Stimulated activated CD8-positive, alpha-beta memory T cell treated with anti-CD3 and anti-CD28 coated beads, Interleukin-15, amount 100 ng/mL, for 4 hours (primary cell): ENCODE data around the gene KSR2.

Experiments used
- DNase-seq, 2 donors: peaks; one replicate each; pipeline ENCODE4 v3.0.0-alpha.2; 2020; ENCODE audit warnings: low read depth in 2 of 2

The KSR2 gene

DNA sequence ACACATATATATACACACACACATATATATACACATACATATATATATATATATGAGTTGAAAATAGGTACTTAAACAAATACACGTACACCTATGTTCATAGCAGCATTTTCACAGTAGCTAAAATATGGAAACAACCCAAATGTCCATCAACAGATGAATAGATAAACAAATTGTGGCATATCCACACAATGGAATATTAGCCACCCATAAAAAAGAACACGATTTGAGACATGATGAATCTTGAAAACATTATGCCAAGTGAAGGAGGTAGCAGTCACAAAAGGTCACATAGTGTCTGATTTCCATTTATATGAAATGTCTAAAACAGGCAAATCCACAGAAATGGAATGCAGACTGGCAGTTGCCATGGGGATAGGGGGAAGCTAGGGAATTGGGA, 276.3 kb downstream of the KSR2 start:
- DNase-seq = no peak

DNA sequence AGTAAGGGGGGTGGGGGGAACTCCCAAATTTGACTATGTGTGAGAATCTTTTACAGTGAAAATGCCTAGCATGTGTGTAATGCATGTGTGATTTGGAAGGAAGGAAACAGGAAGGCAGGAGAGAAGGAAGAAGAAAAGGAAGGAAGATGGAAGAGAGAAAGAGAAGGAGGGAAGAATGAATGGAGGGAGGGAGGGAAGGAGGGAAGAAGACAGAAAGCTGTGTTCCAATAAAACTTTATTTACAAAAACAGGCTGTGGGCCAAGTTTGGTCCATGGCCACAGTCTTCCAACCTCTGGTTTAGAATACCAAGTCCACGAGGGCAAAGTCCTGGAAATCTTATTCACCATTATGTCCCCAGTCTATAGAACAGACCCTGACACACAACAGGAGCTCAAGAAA, 278.9 kb downstream of the KSR2 start:
- DNase-seq = no peak

DNA sequence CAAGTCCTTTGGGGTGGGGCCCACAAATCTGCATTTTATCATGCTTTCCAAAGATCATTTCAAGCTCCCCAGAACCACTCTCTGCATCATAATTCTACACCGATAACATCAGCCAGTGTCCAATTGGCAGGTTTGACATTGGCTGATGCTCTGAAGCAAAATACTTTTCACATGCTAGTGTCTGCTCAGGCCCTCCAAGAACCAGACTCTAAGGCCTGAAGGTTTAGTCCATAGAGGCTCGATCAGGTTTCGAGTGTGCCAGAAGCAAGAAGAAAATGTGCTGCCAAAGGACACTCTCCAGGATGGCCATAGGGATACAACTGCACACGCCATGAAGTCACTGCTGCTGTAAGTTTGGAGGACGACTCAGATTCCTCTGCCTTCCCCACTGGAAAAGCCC, 280.3 kb downstream of the KSR2 start:
- no peak for DNase-seq

DNA sequence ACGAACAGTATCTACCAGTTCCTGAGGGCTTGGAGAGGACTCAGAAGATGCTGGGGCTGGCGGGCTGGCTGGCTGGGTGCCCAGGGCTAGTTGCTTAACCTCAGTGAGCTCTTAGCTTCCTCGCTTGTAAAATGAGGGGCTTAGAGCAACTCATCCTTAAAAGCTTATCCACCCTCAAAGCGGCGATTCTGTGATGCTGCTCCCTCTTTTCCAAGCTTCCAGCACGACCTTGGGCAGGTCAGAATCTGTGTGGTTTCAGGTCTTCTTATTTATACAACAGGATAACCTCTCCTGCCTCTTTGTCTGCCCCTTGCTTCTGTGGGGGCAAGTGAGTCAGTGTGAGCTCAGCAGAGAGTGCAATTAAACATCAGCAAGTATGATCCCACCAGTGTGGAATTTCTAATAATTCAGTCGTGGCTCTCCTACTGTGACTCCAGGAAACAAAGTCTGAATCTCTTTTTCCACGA, 281.8 kb downstream of the KSR2 start:
- DNase-seq = no peak

DNA sequence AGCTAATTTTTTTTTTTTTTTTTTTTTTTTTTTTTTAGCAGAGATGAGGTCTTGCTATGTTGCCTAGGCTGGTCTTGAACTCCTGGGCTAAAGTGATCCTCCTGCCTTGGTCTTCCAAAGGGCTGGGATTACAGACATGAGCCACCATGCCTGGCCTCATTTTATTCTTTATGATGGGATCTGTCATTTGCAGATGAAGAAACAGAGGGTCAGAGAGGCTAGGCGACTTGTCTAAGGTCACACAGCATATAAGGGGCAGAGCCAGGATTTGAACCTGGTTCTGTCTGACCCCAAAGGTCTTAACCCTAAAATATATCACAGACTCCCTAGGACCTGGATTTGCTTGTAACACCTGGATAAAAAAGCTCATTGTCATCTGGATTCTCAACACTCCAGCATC, 282.6 kb downstream of the KSR2 start:
- DNase-seq = no peak

DNA sequence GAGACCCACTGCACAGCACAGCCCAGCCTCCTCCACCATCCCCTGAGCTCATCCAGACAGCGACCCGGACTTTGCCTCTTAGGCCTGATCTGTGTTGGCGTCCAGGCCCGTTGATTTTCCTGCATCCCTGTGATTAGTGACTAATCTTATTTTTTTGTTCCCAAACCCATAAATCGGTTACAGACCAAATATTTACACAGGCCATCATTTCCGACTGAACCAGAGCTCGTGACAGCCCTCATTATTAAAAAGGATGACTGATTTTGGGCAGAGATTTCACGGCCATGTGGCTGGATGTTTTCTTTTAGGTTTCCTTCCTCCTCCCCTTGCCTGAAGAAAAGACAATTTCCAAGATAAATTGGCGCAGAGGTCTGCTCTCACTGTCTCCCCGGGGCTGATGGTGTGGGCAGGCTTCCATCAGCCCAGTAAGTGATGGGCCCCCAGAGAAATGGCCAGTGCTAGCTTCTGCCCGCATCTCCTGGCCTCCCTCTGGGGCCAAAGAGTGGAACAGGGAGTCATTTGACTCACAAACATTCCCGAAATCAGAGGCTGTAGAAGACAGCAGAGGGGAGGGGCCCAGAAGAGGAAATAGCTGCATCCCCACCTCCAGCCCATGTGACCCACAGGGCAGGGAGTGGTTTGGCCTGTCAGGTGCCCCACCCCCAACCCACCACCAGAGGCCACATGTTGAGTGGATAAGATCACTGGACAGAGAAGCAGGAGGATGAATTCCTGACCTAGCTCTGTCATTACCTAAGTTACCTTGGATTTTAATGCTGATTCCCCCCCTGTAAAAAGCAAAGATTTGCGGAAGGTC, 283.5 kb downstream of the KSR2 start:
- no peak for DNase-seq

DNA sequence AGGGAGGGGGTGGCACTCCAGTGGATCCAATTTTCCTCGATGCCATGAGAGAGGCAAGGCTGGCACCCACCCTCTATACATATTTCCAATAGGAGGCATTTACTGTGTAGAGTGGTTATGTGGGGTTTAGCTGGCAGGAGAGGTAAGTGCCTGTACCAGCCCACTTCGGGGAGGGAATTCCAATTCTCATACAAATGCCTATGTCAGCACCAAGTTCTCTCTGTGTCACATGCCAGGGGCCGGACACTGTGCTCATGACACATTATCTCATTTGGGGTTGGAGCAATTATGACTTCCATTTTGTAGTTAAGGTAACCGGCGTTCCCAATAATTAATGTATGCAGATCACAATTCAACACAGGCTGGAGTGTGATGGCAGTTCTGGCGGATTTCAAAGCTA, 284.3 kb downstream of the KSR2 start:
- DNase-seq = no peak

DNA sequence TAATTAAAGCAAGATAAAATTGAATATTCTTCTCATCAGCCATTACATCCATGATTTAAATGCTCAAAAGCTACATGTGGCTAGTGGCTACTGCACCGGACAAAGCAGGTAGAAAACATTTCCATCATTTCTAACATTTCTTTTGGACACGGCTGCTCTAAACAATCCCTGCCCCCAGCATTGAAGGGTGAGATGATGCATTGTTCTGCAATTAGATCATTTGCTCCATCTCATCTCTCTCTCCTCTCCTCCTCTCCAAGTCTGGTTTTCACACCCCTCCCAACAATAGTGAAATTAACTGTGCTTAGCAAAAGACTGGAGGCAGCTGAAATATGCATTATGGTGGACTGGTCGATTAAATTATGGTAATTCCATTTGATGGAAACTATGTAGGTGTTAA, 288.5 kb downstream of the KSR2 start:
- DNase-seq = no peak

DNA sequence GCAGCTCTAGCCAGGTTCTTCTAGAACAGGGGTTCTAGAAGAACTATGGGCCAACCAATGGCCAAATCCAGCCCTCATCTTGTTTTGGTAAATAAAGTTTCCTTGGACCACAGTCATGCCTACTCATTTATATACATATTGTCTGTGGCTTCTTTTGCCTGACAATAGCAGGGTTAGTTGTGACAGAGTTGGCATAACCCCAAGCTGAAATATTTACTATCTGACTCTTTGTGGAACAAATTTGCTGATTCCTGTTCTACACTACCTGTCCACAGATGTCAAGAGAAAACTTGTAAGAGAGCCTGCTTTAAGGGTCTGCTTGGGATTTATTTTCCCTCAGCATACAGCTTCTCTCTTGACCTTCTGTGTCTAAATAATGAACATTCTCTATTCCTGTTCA, 289.0 kb downstream of the KSR2 start:
- DNase-seq = no peak

DNA sequence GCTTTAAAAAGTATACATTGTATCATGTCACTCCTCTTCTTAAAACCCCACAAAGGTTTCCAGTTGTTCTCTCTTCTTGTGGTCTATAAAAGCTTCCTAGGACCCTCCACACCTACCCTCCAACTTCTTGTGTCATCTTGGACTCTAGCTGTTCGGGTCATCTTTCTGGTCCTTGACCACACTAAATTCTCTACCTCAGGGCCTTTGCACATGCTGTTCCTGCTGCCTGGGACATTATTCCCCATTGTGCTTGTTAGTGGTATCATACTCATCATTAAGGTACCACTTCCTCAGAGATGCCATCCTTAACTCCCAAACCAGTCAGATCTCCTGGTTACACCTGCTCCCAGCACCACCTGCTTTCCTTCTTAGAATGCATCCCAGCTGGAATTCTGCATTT, 294.0 kb downstream of the KSR2 start:
- no peak for DNase-seq

DNA sequence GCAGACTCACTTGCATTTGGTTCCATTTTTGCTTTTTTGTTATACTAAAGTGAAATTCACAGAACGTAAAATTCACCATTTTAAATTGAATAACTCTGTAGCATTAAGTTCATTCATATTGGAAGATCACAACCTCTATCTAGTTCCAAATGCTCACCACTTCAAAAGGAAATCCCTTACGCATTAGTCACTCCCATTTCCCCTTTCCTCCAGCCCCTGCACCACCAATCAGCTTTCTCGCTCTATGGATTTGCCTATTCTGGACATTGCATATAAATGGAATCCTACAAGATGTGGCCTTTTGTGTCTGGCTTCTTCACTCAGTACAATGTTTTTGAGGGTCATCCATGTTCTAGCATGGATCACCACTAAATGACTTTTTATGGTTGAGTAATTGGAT, 294.5 kb downstream of the KSR2 start:
- DNase-seq = no peak

DNA sequence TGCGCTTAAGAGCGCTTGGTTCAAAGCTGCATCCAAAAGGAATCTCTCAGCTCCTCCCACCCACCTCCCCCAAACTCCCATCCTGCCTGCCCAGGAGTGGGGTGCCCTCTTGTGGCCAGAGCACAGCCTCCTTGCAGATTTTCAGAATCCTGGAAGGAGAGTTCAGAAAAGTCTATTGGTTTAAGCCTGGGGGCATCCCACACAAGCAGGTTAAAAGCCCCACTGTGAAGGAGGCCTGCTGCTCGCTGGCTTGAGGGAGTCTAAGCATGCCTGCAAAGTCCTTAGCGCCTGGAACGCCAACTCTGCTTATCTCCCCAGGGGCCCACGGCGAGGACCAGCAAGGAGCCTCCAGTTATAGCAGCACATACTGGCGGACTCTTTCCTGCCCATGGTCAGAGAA, 297.1 kb downstream of the KSR2 start:
- no peak for DNase-seq

DNA sequence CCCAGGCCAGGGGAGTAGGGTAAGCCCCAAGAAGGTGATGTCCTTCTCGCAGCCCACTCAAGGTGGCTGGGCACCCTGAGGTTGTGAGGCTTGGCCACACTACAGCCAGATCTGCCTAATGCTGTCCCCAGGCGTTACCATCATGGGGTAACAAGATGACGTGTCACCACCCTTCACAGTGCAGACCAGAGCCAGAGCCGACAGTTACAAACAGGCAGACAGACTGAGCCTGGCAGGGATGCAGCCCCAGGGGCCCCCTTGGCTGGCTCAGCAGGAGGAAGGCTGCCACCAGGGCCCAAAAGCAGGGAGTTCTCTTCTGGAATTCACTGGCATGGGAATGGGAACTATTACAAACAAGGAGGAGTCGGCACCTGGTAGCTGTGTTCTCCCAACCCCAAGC, 304.6 kb downstream of the KSR2 start:
- no peak for DNase-seq

DNA sequence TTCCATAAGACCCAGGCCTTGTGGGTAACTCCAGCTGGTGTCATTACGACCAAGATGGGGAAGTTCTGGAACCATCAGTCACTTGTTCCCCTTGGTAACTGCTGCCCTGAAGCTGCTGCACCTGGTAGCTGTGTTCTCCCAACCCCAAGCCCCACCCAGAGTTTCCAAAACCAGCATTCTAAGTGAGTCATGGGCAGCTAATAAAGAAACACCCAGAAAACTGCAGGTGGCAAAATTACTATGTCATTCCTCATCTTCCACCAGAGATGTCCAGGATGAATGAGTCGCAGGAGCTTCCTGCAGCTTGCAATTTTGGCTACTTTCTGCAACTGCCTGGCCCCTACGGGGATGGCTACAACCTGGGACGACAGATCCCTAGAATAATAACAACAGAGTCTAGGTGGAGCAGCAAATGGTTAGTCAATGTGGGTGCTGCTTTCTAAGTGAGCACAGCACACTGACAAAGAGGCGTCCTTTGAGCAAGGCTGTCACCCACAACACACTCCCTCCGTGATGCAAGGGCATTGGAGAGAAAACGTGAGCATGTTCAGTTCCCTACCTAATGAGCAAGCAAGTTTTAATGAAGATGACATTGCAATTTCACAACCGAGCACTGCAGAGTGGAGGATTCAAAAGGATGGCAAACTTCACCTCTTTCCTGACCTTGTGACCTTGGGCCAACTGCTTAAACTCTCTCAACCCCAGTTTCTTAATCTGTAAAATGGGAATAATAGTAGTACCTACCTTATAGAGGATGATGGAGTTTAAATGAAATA, 306.0 kb downstream of the KSR2 start:
- DNase-seq = no peak

DNA sequence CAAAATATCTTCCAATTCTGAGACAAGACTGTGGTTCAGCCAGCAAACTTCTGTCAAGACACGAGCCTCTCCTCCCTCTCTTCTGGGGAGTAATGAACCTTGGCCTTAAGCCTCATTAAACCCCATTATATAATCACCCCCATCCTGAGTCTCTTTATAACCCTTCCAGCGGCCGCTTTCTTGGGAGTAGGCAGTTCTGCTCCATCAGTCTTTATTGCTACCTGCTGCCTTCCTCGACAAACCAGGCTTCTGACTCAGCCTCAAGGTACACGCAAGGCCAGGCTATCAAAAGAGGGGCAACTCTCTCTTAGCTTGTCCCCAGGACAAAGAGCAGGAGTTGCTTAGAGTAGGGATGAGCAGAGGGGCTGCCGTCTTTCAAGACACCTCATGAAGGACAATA, 306.6 kb downstream of the KSR2 start:
- DNase-seq = no peak

DNA sequence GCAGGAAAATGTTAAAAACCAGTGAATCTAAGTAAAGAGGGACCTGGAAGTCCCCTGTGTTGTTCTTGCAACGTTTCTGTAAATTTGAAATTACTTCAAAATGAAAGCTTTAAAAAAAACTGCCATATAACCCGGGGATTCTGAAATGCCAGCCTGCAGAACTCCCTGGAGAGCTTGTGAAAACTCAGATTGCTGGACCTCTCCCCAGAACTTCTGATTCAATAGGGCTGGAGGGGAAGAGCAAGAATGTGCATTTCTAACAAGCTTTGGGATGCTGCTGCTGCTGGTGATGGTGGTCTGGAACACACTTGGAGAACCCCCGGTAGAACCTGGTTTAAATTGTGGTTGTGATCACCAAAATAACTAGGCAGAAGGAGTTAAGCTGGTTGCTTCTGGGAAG, 307.3 kb downstream of the KSR2 start:
- DNase-seq = no peak

DNA sequence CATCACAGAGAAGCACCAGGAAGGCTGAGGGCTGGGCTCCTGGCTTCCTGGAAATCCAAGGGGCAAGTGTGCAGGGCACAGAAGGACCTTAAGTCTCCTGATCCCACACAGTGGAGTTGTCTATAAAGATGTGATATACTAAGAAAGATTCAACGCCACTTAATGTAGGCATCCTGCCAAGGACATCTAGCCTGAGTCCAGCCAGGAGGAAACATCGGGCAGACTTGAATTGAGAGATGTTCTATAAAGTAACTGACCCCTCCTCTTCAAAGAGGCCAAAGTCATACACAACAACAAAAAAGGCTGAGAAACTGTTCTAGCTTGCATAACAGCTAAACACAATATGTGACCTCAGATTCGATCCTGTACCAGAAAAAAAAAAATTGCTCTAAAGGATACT, 307.9 kb downstream of the KSR2 start:
- DNase-seq = no peak

DNA sequence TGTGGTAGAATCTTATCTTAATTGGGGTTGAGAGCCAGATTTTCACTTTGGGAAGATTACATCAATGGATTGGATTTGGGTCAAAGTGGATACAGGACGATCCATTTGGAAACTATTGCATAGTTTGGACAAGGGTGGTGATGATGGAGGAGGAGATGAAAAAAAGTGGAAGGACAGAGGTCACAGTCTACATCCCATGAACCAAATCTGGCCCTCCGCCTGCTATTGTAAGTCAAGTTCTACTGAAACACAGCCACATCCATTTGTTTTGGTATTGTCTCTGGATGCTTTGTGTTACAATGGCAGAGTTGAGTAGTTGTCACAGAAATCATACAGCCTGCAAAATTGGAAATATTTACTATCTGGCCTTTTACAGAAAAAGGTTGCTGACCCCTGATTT, 310.6 kb downstream of the KSR2 start:
- no peak for DNase-seq

DNA sequence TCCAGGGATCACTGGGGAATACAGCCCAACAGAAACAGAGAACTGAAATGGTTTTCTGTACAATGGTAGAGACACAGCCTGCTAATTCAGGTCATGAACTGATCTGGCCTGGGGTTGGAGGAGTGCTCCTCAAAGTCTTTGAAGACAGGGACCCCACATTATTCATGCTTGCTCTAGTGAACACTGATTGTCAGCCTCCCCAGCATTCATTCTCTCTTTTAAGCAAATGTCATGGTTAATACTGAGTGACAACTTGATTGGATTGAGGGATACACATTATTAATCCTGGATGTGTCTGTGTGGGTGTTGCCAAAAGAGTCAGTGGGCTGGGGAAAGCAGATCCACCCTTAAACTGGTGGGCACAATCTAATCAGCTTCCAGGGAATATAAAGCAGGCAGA, 319.0 kb downstream of the KSR2 start:
- no peak for DNase-seq

DNA sequence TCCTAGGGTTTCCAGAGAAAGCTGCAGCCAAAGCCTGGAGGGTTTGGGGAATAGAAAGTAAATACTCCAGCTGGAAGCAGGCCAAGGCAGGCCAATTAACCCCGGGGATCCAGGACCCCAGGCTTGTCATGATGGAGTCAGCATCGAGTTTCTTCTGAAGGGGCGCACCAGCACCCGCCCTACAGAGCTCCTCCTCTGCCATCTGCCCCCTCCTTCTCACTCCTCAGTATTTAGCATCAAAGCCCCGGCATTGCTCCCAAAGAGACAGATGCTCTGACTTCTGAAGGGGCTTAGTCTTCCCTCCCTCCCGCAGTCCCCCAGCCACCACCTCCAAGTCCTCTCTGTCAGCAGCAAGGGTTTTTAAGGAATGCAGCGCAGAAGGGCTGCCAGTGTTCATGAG, 322.3 kb downstream of the KSR2 start:
- DNase-seq = no peak

DNA sequence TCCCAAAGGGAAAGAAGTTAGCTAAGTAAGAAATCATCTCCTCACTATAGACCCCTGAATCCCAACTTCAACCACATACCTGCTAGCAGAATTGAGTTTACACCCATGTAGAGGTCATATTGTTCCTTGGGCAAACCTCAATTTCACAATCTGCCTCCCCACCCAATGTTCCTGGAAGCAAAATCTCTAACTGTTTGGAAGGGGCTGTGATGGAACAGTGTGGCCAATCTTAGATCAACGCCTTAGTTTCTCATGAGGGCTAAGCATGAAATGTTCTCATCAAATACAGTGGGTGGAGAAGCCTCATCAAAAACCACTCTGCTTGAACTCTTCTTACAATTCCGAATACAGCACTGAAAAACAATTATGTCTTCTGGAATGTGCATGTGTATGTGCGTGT, 323.3 kb downstream of the KSR2 start:
- DNase-seq = no peak

DNA sequence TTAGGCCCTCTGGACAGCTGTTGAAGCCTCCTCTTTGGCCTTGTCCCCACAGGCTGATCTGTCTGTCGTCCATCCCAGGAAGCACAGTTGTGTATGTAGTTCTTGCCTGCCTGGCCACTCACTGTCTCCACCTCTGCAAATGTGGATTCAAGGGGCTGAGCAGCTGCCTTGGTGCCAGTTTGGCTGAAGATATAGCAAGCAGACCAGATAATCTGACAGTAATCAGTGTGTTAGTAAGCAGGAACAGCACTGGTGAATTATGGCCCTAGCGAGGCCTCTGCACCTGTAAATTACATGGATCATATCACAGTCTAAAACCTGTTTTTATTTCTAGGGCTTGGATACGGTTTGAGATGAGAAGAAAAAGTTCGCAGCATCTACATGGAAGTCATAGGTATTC, 324.8 kb downstream of the KSR2 start:
- DNase-seq = no peak

DNA sequence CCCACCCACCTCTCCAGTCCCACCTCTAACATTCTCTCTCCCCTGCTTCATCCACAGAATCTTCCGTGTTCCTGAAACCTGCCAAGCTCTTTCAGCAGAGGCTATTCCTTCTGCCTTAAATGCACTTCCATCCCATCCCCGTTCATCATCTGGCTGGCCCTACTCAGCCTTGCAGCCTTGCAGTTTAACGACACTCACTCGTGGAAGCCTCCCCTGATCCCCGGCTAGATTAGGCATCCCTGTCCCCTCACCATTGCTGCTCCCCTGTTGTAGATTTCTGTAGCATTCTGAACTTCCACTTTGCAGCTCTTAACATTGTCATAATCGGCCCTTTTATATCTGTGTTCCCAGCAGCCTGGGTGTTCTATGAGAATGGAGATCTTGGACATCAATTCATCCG, 326.9 kb downstream of the KSR2 start:
- DNase-seq = no peak
